Measurements from ENCODE around the gene SNAPC2. TPM values are rescaled to one million over a fixed set of nuclear protein-coding genes. Genes with fewer than 3 reads are reported as not detected.
"Not testable (repeated sequence)": the region's sequence is repeated elsewhere in the genome, so short reads cannot be mapped to it uniquely, and the experiment has no call there.

Gene SNAPC2
- total and polyA plus RNA-seq, 4 donors = 5.7 to 27.1 (median 16.1) TPM

DNA sequence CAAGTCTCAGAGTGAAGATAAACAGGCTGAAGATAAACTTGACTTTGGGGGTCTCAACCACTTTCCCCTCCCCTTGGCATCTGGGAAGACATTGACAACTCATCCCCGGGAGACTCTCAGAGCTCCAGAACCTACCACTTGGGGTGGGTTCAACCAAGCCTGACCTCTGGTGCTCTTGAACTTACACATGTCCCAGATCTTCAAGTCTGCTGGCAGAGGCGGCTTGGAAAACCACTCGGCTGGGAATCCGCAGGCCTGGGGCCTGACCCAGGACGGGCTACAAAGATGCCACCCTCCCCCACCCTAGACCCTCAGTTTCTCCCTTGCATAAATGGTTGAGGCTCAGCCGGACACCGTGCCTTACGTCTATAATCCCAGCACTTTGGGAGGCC lies 31.3 kb upstream of the SNAPC2 start:
- Histone ChIP-seq H3K36me3 (ENCODE audit: control insufficient read depth, insufficient read depth, low read length) (no peaks in the 10 kb centered on the region), H3K9me3 (ENCODE audit: control insufficient read depth, insufficient read depth, low read length) (no peaks in the 10 kb centered on the region), H3K4me1 (ENCODE audit: control insufficient read depth, insufficient read depth, low read length) (peaks cover 4% of the 10 kb centered on the region), H3K27me3 (ENCODE audit: control insufficient read depth, insufficient read depth, low read length) (peaks cover 19% of the 10 kb centered on the region), H3K4me3 (ENCODE audit: low read depth, low read length) (no peak overlapping the region), H3K27ac (ENCODE audit: low read depth, low read length) (no peak overlapping the region)
- WGBS (ENCODE audit: insufficient coverage) = 76% methylated on average over 8 of the region's 8 CpGs
- DNase-seq (ENCODE audit: low read depth in 4 of 6, low spot score in 6 of 6) = no peak

- H3K4me1 ChIP-seq (ENCODE audit: control insufficient read depth, insufficient read depth, low read length); H3K27me3 ChIP-seq (ENCODE audit: control insufficient read depth, insufficient read depth, low read length); H3K36me3 ChIP-seq (ENCODE audit: control insufficient read depth, insufficient read depth, low read length); H3K4me3 ChIP-seq (ENCODE audit: low read depth, low read length); H3K9me3 ChIP-seq (ENCODE audit: control insufficient read depth, insufficient read depth, low read length); DNase-seq (ENCODE audit: low read depth in 4 of 6, low spot score in 6 of 6); H3K27ac ChIP-seq (ENCODE audit: low read depth, low read length): not testable (repeated sequence)
- WGBS (ENCODE audit: insufficient coverage) = 87% methylated on average over 15 of the region's 18 CpGs
Observed at GRCh38 chr19:7893362-7894101, 26.6 kb upstream of the SNAPC2 start.

DNA sequence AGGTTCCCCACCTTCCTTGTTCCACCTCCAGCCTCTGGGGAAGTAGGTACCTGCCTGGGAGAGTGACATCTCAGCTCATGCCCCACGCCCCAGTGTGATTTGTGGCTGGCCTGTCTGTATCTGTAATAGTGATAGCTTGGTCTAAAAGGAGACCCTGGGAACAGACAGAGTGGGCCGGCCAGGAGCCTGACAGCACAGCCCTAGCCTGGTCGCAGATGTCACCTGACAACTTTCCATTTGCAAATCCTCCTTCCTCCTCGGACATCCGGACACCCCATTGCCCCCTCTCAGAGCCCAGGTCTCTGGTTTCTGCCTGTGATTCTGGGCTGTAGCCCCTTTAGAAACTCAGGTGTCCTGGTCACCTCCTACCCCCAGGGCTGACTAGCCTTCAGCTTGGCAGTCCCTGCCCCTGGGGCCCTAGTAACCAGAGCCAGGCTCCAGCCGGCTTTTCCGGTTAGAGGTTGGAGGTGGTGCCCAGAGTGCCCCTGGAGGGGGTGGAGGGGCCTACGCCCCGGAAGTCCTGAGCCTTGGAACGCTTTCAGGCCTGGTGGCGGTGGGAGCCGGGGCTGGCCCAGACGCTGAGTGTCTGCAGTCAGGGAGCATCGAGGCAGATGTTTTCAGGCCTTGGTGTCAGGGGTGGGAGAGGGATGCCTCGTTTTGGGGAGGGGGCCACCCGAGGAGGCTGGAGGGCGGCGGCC lies 25.4 kb upstream of the SNAPC2 start:
- WGBS (ENCODE audit: insufficient coverage) = 61% methylated on average over 18 of the region's 18 CpGs
- DNase-seq (ENCODE audit: low read depth in 4 of 6, low spot score in 6 of 6) = no peak
- no peaks in the 10 kb centered on the region for H3K9me3 ChIP-seq (ENCODE audit: control insufficient read depth, insufficient read depth, low read length)
- H3K4me1 ChIP-seq (ENCODE audit: control insufficient read depth, insufficient read depth, low read length) = no peaks in the 10 kb centered on the region
- no peak overlapping the region for H3K4me3 ChIP-seq (ENCODE audit: low read depth, low read length)
- peaks cover 4% of the 10 kb centered on the region for H3K27me3 ChIP-seq (ENCODE audit: control insufficient read depth, insufficient read depth, low read length)
- no peak overlapping the region for H3K27ac ChIP-seq (ENCODE audit: low read depth, low read length)
- no peaks in the 10 kb centered on the region for H3K36me3 ChIP-seq (ENCODE audit: control insufficient read depth, insufficient read depth, low read length)

GRCh38 chr19:7895565-7895964 lies 24.6 kb upstream of the SNAPC2 start:
- Histone ChIP-seq H3K27ac (ENCODE audit: low read depth, low read length) (no peak overlapping the region), H3K4me3 (ENCODE audit: low read depth, low read length) (no peak overlapping the region), H3K9me3 (ENCODE audit: control insufficient read depth, insufficient read depth, low read length) (no peaks in the 10 kb centered on the region), H3K36me3 (ENCODE audit: control insufficient read depth, insufficient read depth, low read length) (no peaks in the 10 kb centered on the region), H3K27me3 (ENCODE audit: control insufficient read depth, insufficient read depth, low read length) (peaks cover 4% of the 10 kb centered on the region), H3K4me1 (ENCODE audit: control insufficient read depth, insufficient read depth, low read length) (no peaks in the 10 kb centered on the region)
- DNase-seq (ENCODE audit: low read depth in 4 of 6, low spot score in 6 of 6) = no peak
- WGBS (ENCODE audit: insufficient coverage) = 85% methylated on average over 12 of the region's 13 CpGs

DNA sequence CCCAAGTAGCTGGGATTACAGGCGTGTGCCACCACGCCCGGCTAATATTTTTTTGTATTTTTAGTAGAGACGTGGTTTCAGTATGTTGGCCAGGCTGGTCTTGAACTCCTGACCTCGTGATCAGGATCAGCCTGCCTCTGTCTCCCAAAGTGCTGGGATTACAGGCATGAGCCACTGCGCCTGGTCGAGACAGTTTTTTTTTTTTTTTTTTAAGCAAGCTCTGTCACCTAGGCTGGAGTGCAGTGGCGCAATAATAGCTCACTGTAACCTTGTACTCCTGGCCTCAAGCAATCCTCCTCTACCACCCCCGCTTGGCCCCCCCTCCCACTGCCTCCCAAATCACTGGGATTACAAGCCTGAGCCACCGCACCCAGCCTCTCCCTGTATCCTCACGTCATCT lies 22.8 kb upstream of the SNAPC2 start:
- H3K36me3 ChIP-seq (ENCODE audit: control insufficient read depth, insufficient read depth, low read length) = no peaks in the 10 kb centered on the region
- H3K27me3 ChIP-seq (ENCODE audit: control insufficient read depth, insufficient read depth, low read length) = peaks cover 4% of the 10 kb centered on the region
- H3K4me3 ChIP-seq (ENCODE audit: low read depth, low read length) = no peak overlapping the region
- H3K9me3 ChIP-seq (ENCODE audit: control insufficient read depth, insufficient read depth, low read length) = no peaks in the 10 kb centered on the region
- H3K27ac ChIP-seq (ENCODE audit: low read depth, low read length) = no peak overlapping the region
- no peak for DNase-seq (ENCODE audit: low read depth in 4 of 6, low spot score in 6 of 6)
- 87% methylated on average over 11 of the region's 11 CpGs for WGBS (ENCODE audit: insufficient coverage)
- H3K4me1 ChIP-seq (ENCODE audit: control insufficient read depth, insufficient read depth, low read length) = peaks cover under 1% of the 10 kb centered on the region

DNA sequence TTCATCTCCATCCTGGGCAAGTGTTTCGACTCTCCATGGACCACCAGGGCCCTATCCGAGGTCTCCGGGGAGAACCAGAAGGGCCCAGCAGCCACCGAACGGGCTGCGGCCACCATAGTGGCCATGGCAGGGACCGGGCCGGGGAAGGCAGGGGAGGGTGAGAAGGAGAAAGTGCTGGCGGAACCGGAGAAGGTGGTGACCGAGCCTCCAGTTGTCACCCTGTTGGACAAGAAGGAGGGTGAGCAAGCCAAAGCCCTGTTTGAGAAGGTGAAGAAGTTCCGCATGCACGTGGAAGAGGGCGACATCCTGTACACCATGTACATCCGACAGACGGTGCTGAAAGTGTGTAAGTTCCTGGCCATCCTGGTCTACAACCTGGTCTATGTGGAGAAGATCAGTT lies 21.2 kb upstream of the SNAPC2 start:
- Histone ChIP-seq H3K27me3 (ENCODE audit: control insufficient read depth, insufficient read depth, low read length) (peaks cover 4% of the 10 kb centered on the region), H3K36me3 (ENCODE audit: control insufficient read depth, insufficient read depth, low read length) (no peaks in the 10 kb centered on the region), H3K4me3 (ENCODE audit: low read depth, low read length) (no peak overlapping the region), H3K4me1 (ENCODE audit: control insufficient read depth, insufficient read depth, low read length) (peaks cover 10% of the 10 kb centered on the region), H3K27ac (ENCODE audit: low read depth, low read length) (no peak overlapping the region), H3K9me3 (ENCODE audit: control insufficient read depth, insufficient read depth, low read length) (no peaks in the 10 kb centered on the region)
- 96% methylated on average over 16 of the region's 16 CpGs for WGBS (ENCODE audit: insufficient coverage)
- DNase-seq (ENCODE audit: low read depth in 4 of 6, low spot score in 6 of 6) = no peak

GRCh38 chr19:7899751-7900378 lies 20.3 kb upstream of the SNAPC2 start:
- Histone ChIP-seq H3K27ac (ENCODE audit: low read depth, low read length) (no peak overlapping the region), H3K9me3 (ENCODE audit: control insufficient read depth, insufficient read depth, low read length) (no peaks in the 10 kb centered on the region), H3K36me3 (ENCODE audit: control insufficient read depth, insufficient read depth, low read length) (no peaks in the 10 kb centered on the region), H3K27me3 (ENCODE audit: control insufficient read depth, insufficient read depth, low read length) (peaks cover 4% of the 10 kb centered on the region), H3K4me1 (ENCODE audit: control insufficient read depth, insufficient read depth, low read length) (peaks cover 17% of the 10 kb centered on the region), H3K4me3 (ENCODE audit: low read depth, low read length) (no peak overlapping the region)
- DNase-seq (ENCODE audit: low read depth in 4 of 6, low spot score in 6 of 6) = no peak
- WGBS (ENCODE audit: insufficient coverage) = 89% methylated on average over 34 of the region's 34 CpGs

DNA sequence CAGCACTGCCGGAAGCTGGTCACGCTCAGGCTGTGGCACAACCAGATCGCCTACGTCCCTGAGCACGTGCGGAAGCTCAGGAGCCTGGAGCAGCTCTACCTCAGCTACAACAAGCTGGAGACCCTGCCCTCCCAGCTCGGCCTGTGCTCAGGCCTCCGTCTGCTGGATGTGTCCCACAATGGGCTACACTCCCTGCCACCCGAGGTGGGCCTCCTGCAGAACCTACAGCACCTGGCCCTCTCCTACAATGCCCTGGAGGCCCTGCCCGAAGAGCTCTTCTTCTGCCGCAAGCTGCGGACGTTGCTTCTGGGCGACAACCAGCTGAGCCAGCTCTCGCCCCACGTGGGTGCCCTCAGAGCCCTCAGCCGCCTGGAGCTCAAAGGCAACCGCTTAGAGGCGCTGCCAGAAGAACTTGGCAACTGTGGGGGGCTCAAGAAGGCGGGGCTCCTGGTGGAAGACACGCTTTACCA lies 19.7 kb upstream of the SNAPC2 start:
- Histone ChIP-seq H3K27me3 (ENCODE audit: control insufficient read depth, insufficient read depth, low read length) (peaks cover under 1% of the 10 kb centered on the region), H3K9me3 (ENCODE audit: control insufficient read depth, insufficient read depth, low read length) (no peaks in the 10 kb centered on the region), H3K4me1 (ENCODE audit: control insufficient read depth, insufficient read depth, low read length) (peaks cover 23% of the 10 kb centered on the region), H3K27ac (ENCODE audit: low read depth, low read length) (no peak overlapping the region), H3K4me3 (ENCODE audit: low read depth, low read length) (no peak overlapping the region), H3K36me3 (ENCODE audit: control insufficient read depth, insufficient read depth, low read length) (peaks cover 4% of the 10 kb centered on the region)
- WGBS (ENCODE audit: insufficient coverage) = 63% methylated on average over 19 of the region's 21 CpGs
- DNase-seq (ENCODE audit: low read depth in 4 of 6, low spot score in 6 of 6) = no peak

DNA sequence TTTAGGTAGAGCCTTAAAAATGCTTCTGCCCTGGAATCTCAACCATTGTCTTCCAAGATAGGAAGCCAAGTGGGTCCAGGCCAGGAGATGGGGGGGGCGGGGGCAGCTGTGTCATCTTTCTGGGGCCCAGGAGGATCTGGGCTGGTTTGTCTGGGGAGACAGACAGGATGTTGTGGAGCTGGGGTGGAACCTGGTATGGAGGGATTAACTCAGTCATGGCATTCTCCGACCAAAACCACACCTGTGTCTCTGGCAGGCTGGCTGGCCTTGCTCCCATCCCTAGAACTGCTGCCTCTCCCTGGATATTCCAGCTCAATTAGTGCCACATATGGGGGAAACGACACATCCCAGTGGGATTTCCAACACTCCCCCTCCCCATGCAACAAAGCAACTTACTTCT lies 19.2 kb upstream of the SNAPC2 start:
- no peaks in the 10 kb centered on the region for H3K27me3 ChIP-seq (ENCODE audit: control insufficient read depth, insufficient read depth, low read length)
- H3K4me3 ChIP-seq (ENCODE audit: low read depth, low read length) = no peak overlapping the region
- H3K27ac ChIP-seq (ENCODE audit: low read depth, low read length) = no peak overlapping the region
- H3K36me3 ChIP-seq (ENCODE audit: control insufficient read depth, insufficient read depth, low read length) = peaks cover 9% of the 10 kb centered on the region
- H3K4me1 ChIP-seq (ENCODE audit: control insufficient read depth, insufficient read depth, low read length) = peaks cover 27% of the 10 kb centered on the region
- no peak for DNase-seq (ENCODE audit: low read depth in 4 of 6, low spot score in 6 of 6)
- H3K9me3 ChIP-seq (ENCODE audit: control insufficient read depth, insufficient read depth, low read length) = no peaks in the 10 kb centered on the region
- 82% methylated on average over 2 of the region's 3 CpGs for WGBS (ENCODE audit: insufficient coverage)
